Measurements from ENCODE around the gene FSD1. TPM values are rescaled to one million over a fixed set of nuclear protein-coding genes. Genes with fewer than 3 reads are reported as not detected.
"Not testable (repeated sequence)": the region's sequence is repeated elsewhere in the genome, so short reads cannot be mapped to it uniquely, and the experiment has no call there.

FSD1 gene
- total RNA-seq, 2 donors from 2014 or later = 17.1 to 22.8 TPM

GRCh38 chr19:4349225-4349624, 44.8 kb downstream of the FSD1 start:
- not testable (repeated sequence) for H3K36me3 Mint-ChIP-seq (ENCODE audit: insufficient read depth in 2 of 2); H3K27me3 Mint-ChIP-seq (ENCODE audit: low read depth); DNase-seq; H3K4me3 Mint-ChIP-seq; H3K9me3 Mint-ChIP-seq; H3K27ac Mint-ChIP-seq; H3K4me1 Mint-ChIP-seq (ENCODE audit: low read depth); ATAC-seq (replicated peaks in 1 of 2)

GRCh38 chr19:4350111-4350510, 45.7 kb downstream of the FSD1 start:
- Mint-ChIP-seq H3K4me1 (ENCODE audit: low read depth) (no peaks in the 10 kb centered on the region), H3K27me3 (ENCODE audit: low read depth) (no peaks in the 10 kb centered on the region), H3K9me3 (no peaks in the 10 kb centered on the region), H3K4me3 (no peak overlapping the region), H3K36me3 (ENCODE audit: insufficient read depth in 2 of 2) (peaks cover 0 to 2% of the 10 kb centered on the region in 2 donors), H3K27ac (no peak overlapping the region)
- DNase-seq (no peak), ATAC-seq (replicated peaks in 1 of 2) (no peak)

- no peak for ATAC-seq (replicated peaks in 1 of 2)
- Mint-ChIP-seq H3K4me3 (no peak overlapping the region), H3K4me1 (ENCODE audit: low read depth) (no peaks in the 10 kb centered on the region), H3K27me3 (ENCODE audit: low read depth) (no peaks in the 10 kb centered on the region), H3K36me3 (ENCODE audit: insufficient read depth in 2 of 2) (peaks cover 0 to 2% of the 10 kb centered on the region in 2 donors), H3K27ac (no peak overlapping the region), H3K9me3 (no peaks in the 10 kb centered on the region)
- no peak for DNase-seq
Observed at GRCh38 chr19:4350726-4351125, 46.3 kb downstream of the FSD1 start.

GRCh38 chr19:4352701-4353121, 48.3 kb downstream of the FSD1 start:
- no peaks in the 10 kb centered on the region for H3K9me3 Mint-ChIP-seq
- peaks cover 0 to 2% of the 10 kb centered on the region in 2 donors for H3K36me3 Mint-ChIP-seq (ENCODE audit: insufficient read depth in 2 of 2)
- ATAC-seq (replicated peaks in 1 of 2) (peak; percentile 62 to 64), DNase-seq (peak; percentile 64 to 71)
- H3K27ac Mint-ChIP-seq = no peak overlapping the region
- no peaks in the 10 kb centered on the region for H3K4me1 Mint-ChIP-seq (ENCODE audit: low read depth)
- no peak overlapping the region for H3K4me3 Mint-ChIP-seq
- H3K27me3 Mint-ChIP-seq (ENCODE audit: low read depth) = no peaks in the 10 kb centered on the region

- ATAC-seq (replicated peaks in 1 of 2) (no peak), DNase-seq (no peak)
- Mint-ChIP-seq H3K4me1 (ENCODE audit: low read depth) (no peaks in the 10 kb centered on the region), H3K27me3 (ENCODE audit: low read depth) (no peaks in the 10 kb centered on the region), H3K9me3 (no peaks in the 10 kb centered on the region), H3K27ac (no peak overlapping the region), H3K4me3 (no peak overlapping the region), H3K36me3 (ENCODE audit: insufficient read depth in 2 of 2) (no peaks in the 10 kb centered on the region)
Observed at GRCh38 chr19:4354282-4354681, 49.9 kb downstream of the FSD1 start.

GRCh38 chr19:4354897-4355296, 50.5 kb downstream of the FSD1 start:
- H3K27ac Mint-ChIP-seq = no peak overlapping the region
- no peak overlapping the region for H3K4me3 Mint-ChIP-seq
- DNase-seq (no peak), ATAC-seq (replicated peaks in 1 of 2) (no peak)
- no peaks in the 10 kb centered on the region for H3K4me1 Mint-ChIP-seq (ENCODE audit: low read depth)
- no peaks in the 10 kb centered on the region for H3K36me3 Mint-ChIP-seq (ENCODE audit: insufficient read depth in 2 of 2)
- no peaks in the 10 kb centered on the region for H3K27me3 Mint-ChIP-seq (ENCODE audit: low read depth)
- H3K9me3 Mint-ChIP-seq = no peaks in the 10 kb centered on the region

GRCh38 chr19:4357095-4357797, 52.8 kb downstream of the FSD1 start:
- H3K27me3 Mint-ChIP-seq (ENCODE audit: low read depth) = no peaks in the 10 kb centered on the region
- H3K27ac Mint-ChIP-seq = no peak overlapping the region
- ATAC-seq (replicated peaks in 1 of 2) (no peak), DNase-seq (no peak)
- H3K4me1 Mint-ChIP-seq (ENCODE audit: low read depth) = no peaks in the 10 kb centered on the region
- no peaks in the 10 kb centered on the region for H3K9me3 Mint-ChIP-seq
- H3K36me3 Mint-ChIP-seq (ENCODE audit: insufficient read depth in 2 of 2) = peaks cover 0 to 2% of the 10 kb centered on the region in 2 donors
- no peak overlapping the region for H3K4me3 Mint-ChIP-seq

- no peak for ATAC-seq (replicated peaks in 1 of 2)
- peaks cover 0 to 2% of the 10 kb centered on the region in 2 donors for H3K36me3 Mint-ChIP-seq (ENCODE audit: insufficient read depth in 2 of 2)
- no peaks in the 10 kb centered on the region for H3K27me3 Mint-ChIP-seq (ENCODE audit: low read depth)
- no peak for DNase-seq
- H3K27ac Mint-ChIP-seq = no peak overlapping the region
- no peaks in the 10 kb centered on the region for H3K9me3 Mint-ChIP-seq
- no peak overlapping the region for H3K4me3 Mint-ChIP-seq
- H3K4me1 Mint-ChIP-seq (ENCODE audit: low read depth) = no peaks in the 10 kb centered on the region
Observed at GRCh38 chr19:4357921-4358326, 53.5 kb downstream of the FSD1 start.

GRCh38 chr19:4358709-4359626, 54.6 kb downstream of the FSD1 start:
- Mint-ChIP-seq H3K4me1 (ENCODE audit: low read depth) (no peaks in the 10 kb centered on the region), H3K4me3 (no peak overlapping the region), H3K36me3 (ENCODE audit: insufficient read depth in 2 of 2) (peaks cover 0 to 5% of the 10 kb centered on the region in 2 donors), H3K27me3 (ENCODE audit: low read depth) (no peaks in the 10 kb centered on the region), H3K27ac (no peak overlapping the region), H3K9me3 (no peaks in the 10 kb centered on the region)
- no peak for ATAC-seq (replicated peaks in 1 of 2)
- no peak for DNase-seq

GRCh38 chr19:4359627-4360000, 55.2 kb downstream of the FSD1 start:
- H3K36me3 Mint-ChIP-seq (ENCODE audit: insufficient read depth in 2 of 2) = peaks cover 0 to 5% of the 10 kb centered on the region in 2 donors
- H3K4me3 Mint-ChIP-seq = no peak overlapping the region
- no peaks in the 10 kb centered on the region for H3K4me1 Mint-ChIP-seq (ENCODE audit: low read depth)
- H3K27me3 Mint-ChIP-seq (ENCODE audit: low read depth) = no peaks in the 10 kb centered on the region
- DNase-seq = no peak
- no peak overlapping the region for H3K27ac Mint-ChIP-seq
- no peaks in the 10 kb centered on the region for H3K9me3 Mint-ChIP-seq
- peak in 1 of 2 donors; percentile 14 for ATAC-seq (replicated peaks in 1 of 2)

GRCh38 chr19:4360081-4360569, 55.7 kb downstream of the FSD1 start:
- DNase-seq (no peak), ATAC-seq (replicated peaks in 1 of 2) (no peak)
- H3K4me1 Mint-ChIP-seq (ENCODE audit: low read depth) = no peaks in the 10 kb centered on the region
- H3K36me3 Mint-ChIP-seq (ENCODE audit: insufficient read depth in 2 of 2) = peaks cover 0 to 5% of the 10 kb centered on the region in 2 donors
- H3K27me3 Mint-ChIP-seq (ENCODE audit: low read depth) = no peaks in the 10 kb centered on the region
- H3K27ac Mint-ChIP-seq = no peak overlapping the region
- H3K4me3 Mint-ChIP-seq = no peak overlapping the region
- H3K9me3 Mint-ChIP-seq = no peaks in the 10 kb centered on the region

- H3K27ac Mint-ChIP-seq = no peak overlapping the region
- no peak for ATAC-seq (replicated peaks in 1 of 2)
Observed at GRCh38 chr19:4360641-4361151, 56.3 kb downstream of the FSD1 start.

More at GRCh38 chr19:4360641-4361151, 56.3 kb downstream of the FSD1 start:
- Mint-ChIP-seq H3K4me1 (ENCODE audit: low read depth) (no peaks in the 10 kb centered on the region), H3K27me3 (ENCODE audit: low read depth) (no peaks in the 10 kb centered on the region), H3K4me3 (no peak overlapping the region), H3K36me3 (ENCODE audit: insufficient read depth in 2 of 2) (peaks cover 0 to 5% of the 10 kb centered on the region in 2 donors), H3K9me3 (no peaks in the 10 kb centered on the region)
- no peak for DNase-seq
